HG02610 (cell line): Measurements from ENCODE around the gene SLC45A2.
"Not testable (repeated sequence)": the region's sequence is repeated elsewhere in the genome, so short reads cannot be mapped to it uniquely, and the experiment has no call there.

ENCODE experiments used
- ATAC-seq: cut with Tn5 transposase; IDR thresholded peaks from one replicate; pipeline ENCODE4 v1.9.1; 2021; ENCODE audit warnings: mild to moderate bottlenecking, moderate library complexity; ENCODE audit not compliant: unreplicated experiment

The SLC45A2 gene

DNA sequence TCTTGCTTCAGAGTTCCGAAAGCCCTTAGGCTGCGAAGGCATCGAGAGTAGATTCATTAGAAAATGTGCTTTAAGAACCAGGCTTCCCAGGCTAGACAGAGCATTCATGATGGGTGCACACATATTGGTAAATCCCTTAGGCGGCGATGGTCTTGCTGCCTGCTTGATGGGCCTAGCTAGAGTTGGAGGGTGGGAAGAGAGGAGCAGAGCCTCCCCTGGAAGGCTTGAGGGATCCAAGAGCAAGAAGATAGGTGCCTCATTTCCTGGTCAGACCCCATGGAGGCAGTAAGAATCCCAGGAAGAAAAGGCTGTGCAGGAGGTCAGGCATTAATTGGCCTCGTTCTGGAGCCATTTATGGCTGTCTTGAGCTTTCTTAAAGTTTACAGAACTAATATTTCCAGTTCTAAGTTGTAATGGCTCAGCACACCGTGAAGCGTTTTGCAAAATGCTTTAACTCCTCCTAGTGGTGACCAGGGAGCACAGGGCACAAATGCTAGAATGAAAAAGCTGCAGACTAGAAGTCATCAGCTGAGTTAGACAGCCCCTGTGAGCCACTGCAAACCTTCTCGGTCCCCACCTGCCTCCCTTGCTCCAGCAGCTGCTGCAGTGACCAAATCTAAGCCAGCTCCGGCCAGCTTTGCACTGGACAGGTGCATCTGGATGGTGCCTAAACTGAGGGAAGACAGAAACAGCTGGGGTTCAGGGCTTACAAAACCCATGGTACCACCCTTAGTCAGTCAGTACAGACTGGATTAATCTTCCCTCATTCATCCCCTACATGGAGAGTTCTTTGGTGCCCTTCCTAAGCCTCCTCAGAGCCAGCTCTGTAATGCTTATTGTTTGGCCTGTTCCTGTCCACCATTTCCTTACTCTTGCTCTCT lies 14.7 kb downstream of the SLC45A2 start:
- ATAC-seq = peak; percentile 74

GRCh38 chr5:33968211-33969005 lies 16.1 kb downstream of the SLC45A2 start:
- no peak for ATAC-seq

DNA sequence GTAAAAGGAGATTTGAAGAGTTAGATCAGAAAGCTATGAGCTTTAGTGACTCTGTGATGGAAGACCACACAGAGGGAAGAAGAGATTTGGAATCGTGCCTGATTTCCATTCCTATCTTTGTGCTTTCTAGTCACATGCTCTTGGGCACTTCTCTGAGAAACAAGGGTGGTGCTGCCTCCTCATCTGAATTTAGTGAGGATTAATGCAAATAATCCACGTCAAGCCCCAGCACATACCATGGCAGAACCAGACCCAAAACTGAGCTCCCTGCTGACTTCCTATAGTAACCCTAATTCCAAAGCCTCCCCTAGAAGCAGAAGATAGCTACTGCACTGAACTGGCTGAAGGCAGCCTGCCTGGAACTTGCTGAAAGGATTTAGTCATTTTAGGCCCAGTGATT lies 17.7 kb downstream of the SLC45A2 start:
- ATAC-seq = no peak

DNA sequence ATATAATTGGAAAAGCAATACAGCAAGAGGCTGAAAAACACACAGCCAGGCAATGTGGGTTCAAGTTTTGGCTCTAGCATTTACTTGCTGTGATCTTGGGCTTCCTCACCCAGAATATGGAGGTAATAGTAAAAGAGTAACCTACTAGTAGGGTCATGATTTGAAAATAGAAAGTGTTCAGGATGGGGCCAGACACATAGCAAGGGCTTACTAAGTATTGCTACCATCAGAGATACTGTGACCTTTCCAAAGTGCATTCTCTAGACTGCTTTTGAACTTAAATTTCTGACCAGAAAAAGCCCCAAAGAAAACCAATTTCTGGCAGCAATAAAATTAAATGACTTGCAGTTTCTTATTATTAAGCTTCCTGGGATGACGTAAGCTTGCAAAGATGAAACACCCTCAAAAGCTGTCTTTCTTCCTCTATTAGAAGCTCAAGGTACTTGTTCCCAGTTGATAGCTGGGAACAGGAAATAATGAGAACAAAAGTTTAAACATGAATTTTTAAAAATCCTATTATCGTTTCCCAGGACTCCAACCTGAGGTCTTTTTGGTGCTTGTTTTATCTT lies 20.3 kb downstream of the SLC45A2 start:
- ATAC-seq = no peak

- ATAC-seq = no peak
Observed at GRCh38 chr5:33958176-33958575, 26.3 kb downstream of the SLC45A2 start.

DNA sequence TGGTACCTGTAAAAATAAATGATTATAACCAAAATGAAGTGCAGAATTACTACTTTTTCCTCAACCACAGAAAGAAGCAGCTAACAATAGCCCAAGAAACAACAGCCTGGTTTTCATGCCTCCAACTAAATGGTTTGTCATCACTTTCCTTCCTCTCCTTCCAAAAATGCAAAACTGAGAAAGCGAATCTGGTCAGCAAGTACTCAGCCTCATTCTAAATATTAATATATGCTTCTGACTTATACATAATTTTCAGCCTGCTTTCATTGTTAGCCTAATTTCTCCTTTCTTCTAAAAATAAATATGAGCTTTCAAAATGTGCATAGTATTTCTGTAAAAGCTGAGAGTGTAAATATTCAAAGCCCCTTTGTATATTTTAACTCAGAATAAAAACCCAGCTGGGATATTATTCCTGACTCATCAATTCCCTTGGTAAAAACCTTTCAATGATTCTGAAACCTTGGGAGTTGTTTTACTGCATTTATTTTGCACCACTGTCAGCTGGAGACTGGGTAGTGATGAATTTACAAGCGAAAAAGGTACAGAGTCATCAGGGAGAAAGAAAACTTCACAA lies 26.8 kb downstream of the SLC45A2 start:
- no peak for ATAC-seq

- not testable (repeated sequence) for ATAC-seq
Observed at GRCh38 chr5:33952175-33952574, 32.3 kb downstream of the SLC45A2 start.

DNA sequence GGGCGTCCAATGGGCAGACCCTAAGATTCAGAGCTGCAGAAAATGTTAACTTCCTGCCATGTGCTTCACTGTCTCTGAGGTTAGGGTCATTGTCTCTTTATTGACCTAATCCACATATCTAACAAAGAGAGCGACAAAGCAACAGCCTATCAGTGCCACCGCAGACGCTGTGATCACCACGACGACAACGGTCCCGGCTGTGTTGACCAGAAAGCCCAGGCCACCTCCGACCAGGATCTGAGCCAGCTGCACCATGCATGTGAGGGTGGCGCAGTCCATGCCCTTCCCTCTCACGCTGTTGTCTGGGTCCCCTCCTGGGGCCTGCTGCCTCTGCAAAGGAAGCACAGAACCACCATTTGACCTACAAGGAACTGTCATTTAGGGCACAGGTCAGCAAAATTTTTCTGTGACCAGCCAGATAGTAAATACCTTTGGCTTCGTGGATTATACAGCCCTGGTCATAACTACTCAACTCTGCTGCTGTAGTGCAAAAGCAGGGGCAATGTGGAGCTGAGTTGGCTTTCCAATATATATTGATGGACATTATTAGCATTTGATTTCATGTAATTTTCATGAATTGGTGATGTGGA lies 39.9 kb downstream of the SLC45A2 start:
- no peak for ATAC-seq

GRCh38 chr5:33941090-33941489 lies 43.4 kb downstream of the SLC45A2 start:
- no peak for ATAC-seq

GRCh38 chr5:33939556-33940262 lies 44.8 kb downstream of the SLC45A2 start:
- no peak for ATAC-seq

DNA sequence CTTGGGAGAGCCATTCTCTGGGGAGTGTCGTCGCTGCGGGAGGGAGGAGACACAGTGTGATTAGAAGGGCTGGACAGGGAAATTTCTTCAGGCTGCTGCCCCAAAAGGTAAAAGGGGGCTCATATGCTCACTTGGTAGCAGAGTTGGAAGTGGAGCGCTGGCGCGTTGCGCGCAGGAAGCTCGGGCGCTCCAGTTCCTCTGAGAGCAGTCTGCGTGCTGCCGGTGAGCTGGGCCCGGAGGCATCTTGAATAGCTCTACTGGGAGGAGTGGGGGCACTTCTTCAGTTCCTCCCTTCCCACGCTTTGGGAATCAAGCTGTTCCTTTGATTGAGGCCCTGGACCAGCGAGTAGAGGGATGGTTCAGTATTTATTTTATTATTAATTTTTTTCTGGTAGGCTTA lies 45.6 kb downstream of the SLC45A2 start:
- no peak for ATAC-seq

DNA sequence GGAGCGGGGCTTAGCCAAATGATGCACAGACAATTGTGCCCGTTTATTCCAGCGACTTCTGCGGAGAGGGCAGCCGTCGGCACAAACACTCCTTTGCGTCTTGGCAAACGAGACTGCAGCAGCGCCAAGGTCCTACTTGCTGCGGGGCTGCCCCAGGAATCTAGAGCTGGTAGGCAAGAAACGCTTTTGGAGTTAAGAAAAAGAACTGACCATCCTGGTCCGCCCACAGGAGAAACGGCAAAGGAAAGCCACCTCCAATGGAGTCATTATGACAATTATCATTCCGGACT lies 46.0 kb downstream of the SLC45A2 start:
- ATAC-seq = no peak

DNA sequence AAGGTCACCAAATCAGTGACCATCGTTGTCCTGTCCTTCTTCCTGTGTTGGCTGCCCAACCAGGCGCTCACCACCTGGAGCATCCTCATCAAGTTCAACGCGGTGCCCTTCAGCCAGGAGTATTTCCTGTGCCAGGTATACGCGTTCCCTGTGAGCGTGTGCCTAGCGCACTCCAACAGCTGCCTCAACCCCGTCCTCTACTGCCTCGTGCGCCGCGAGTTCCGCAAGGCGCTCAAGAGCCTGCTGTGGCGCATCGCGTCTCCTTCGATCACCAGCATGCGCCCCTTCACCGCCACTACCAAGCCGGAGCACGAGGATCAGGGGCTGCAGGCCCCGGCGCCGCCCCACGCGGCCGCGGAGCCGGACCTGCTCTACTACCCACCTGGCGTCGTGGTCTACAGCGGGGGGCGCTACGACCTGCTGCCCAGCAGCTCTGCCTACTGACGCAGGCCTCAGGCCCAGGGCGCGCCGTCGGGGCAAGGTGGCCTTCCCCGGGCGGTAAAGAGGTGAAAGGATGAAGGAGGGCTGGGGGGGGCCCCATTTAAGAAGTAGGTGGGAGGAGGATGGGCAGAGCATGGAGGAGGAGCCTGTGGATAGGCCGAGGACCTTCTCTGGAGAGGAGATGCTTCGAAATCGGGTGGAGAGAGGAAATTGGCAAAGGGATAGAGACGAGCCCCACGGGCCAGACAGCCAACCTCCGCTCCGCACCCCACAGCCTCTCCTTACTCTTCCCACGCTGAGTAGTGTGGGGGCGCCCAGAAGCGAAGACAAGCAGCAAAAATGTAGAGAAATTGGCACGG lies 46.6 kb downstream of the SLC45A2 start:
- no peak for ATAC-seq

GRCh38 chr5:33937017-33937706 lies 47.3 kb downstream of the SLC45A2 start:
- no peak for ATAC-seq

DNA sequence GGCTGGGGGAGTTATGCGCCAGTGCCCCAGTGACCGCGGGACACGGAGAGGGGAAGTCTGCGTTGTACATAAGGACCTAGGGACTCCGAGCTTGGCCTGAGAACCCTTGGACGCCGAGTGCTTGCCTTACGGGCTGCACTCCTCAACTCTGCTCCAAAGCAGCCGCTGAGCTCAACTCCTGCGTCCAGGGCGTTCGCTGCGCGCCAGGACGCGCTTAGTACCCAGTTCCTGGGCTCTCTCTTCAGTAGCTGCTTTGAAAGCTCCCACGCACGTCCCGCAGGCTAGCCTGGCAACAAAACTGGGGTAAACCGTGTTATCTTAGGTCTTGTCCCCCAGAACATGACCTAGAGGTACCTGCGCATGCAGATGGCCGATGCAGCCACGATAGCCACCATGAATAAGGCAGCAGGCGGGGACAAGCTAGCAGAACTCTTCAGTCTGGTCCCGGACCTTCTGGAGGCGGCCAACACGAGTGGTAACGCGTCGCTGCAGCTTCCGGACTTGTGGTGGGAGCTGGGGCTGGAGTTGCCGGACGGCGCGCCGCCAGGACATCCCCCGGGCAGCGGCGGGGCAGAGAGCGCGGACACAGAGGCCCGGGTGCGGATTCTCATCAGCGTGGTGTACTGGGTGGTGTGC lies 48.0 kb downstream of the SLC45A2 start, which contains the start of gene RXFP3:
Gene RXFP3, plus strand, starts transcription at position 6 of the 636 bp plus-strand sequence. Its CDS starts 355 bp downstream, at position 361.
- no peak for ATAC-seq

DNA sequence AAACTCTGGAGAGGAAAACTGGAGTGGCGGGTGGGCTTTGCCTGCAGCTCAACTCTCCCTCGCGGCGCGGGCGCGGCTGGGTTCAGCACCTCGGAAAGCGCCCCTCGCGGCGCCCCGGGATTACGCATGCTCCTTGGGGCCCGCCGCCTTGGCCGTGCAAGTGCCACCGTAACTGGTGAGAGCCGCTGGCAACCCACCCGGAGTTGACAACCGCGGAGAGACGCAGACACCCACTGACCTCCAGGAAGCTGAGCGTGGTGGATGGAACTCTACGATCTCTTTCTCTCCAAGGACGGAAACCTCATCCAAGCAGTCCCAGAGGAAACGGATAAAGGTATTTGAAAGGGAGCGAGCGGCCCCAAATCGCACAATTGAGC lies 48.5 kb downstream of the SLC45A2 start:
- no peak for ATAC-seq

GRCh38 chr5:33934176-33934575 lies 50.3 kb downstream of the SLC45A2 start:
- ATAC-seq = peak; percentile 25

GRCh38 chr5:33933723-33934169 lies 50.7 kb downstream of the SLC45A2 start:
- ATAC-seq = peak; percentile 86
